ENCODE measurements around the gene PEPD.

Gene PEPD

DNA sequence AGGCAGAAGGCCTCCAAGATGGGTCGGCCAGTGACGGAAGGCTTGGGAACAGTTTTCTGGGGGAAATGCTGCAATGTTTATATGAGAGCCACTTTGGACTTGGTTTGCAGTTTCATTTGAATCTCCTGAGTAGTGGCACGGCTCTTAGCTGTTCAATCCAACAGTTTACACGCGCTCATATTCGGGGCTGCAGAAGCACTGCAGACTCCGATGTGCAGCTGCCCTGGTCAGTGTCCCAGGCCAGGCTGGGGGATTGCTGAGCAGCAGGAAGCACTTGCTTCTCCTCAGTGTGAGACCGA is 116.4 kb downstream of the PEPD start:
- DNase-seq = no peak

DNA sequence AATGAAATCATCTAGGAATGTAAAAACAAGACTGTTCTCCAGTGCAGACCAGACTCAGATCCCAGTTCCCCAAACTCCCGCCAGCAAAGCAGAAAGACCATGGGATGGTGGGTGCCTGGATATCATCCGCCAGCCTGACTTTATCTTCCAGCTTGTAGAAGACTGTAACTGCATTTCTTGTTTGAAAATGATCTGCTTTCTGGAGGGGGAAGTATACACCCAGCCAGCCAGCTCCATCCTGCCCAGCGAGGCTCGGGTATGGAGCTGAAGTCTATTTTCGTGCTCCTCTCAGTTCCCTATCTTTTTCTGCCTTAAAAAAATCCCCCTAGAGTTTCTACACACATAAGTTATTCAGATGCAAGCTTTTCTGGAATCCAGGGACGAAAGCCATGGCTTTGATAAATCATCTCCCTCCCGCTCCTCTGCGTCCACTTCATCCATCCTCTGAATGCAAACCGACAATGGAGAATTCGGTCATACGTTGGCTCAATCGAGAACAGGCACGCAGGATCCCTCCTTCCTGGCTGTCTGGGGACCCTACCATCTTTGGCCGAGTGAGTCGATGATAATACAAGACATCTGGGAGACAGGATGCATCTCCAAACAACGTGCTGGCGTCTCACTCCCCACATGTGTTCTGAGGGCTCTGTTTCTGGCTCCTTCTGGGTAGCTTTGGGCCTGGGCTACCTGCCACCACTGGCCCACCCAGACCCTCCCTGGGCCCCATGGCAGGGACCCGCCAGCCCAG is 116.9 kb downstream of the PEPD start:
- DNase-seq = no peak

DNA sequence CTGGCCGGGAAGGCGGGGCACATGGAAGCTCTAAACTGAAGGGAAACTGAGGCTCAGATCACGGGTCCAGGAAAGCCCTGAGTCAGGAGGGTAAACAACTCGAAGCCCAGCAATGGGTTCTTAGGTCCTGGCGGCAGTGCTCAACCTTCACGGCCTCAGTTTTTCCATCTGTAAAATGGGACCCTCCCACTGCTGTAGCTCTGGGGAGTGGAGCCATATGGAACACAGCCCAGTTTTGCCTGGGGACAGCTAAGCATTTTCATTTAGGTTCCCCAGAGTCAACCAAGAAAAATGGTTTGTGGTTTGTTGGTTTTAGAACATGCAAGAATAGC is 117.7 kb downstream of the PEPD start:
- no peak for DNase-seq

DNA sequence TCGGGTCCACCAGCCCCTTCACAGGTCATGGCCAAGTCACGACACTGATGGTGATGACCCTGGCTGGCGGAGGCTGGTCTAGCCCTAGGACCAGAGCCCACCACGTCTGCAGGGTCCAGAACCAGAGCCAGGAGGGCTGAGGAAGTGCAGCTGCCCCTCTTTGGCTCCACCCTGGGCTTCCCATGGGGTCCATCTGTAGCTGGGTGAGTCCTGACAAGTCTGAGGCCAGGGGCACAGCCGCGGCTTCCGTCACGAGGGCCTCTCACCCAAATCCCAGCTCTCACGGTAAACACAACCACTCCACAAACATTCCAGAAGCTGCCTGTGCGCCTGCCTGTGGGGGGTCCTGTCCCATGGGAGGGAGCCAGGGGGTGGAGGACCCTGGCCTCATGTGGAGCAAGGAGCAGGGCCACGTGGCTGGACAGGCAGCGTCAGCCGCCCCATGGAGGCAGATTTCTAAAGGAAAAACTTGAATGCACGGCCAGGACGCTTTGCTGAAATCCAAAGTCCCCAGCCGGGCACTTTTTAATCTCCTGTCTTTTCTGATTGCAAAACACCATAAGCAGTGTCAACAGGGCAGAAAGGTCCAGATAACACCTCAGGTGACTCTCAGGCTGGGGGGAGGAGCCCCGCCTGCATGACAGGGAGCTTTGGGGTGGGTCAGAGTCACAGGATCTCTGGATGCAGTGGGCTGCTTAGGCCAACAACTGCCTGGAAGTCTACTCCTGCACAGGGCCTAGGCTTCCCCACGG is 118.2 kb downstream of the PEPD start:
- DNase-seq = no peak

DNA sequence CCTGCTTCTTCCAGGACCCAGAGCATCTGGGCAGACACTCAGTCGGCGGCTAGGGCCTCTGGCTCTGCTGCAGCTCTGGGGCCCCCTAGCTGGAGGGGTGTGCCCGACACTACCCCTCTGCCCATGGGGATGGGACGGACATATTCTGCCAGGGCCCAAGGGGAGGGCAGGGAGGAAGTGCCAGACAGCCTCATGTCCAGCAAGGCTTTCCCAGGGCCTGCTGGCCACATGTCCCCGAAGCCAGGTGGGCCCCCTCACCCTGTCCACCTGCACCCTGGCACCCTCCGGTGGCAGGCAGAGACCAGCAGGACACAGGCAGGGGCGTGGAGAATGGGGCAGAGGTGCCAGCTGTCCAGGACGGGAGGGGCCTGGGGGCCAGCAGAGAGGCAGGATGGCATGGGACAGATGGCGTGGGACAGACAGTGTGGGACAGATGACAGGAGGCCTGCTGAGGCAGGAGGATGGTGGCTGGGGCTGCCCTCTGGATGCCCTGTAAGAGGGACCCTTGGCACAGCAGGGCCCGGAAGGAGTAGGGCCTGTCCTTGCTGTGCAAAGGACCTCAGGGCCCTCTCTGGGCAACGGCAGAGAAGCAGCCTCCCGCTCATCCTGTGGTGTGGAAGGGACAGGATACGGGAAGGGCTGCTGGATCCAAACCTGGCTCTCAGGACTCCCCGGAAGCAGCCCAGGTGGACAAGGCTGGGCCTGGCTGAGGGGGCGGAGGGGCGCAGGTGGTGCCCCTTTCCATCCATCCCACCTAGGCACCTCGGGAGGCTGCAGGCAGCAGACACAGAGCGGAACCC is 119.0 kb downstream of the PEPD start:
- DNase-seq = no peak

DNA sequence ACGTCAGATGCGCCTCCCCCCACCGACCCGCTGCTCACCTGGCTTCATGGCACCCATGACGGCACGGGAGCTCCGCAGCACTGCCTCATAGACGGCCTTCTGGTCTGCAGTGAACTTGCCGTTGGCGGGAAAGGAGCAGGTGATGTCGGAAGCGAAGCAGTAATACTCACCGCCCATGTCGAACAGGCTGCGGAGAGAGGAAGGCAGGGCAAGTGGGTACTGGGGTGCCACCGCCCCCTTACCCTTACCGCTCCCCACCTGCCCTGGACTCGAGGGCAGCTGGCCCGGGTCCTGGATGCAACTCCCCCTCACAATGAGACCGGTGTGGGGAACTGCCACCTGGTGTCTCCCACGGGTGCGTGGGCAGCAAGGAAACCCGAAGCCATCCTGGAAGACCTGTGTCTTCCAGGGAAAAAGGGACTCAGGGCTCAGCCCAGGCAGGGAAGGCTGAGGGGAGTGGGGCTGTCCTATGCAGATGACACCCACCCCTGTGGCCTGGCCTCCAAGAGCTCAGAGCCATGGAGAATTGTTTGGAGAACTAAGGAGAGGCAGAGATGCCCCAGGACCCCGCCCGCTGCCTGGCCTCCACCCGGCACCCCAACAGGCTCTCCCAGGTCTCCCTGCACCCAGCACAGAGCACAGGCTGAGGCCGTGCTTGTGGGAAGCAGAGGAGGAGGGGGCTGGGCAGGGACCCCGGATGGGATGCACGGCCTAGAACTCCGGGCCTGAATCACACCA is 119.7 kb downstream of the PEPD start:
- DNase-seq = no peak

DNA sequence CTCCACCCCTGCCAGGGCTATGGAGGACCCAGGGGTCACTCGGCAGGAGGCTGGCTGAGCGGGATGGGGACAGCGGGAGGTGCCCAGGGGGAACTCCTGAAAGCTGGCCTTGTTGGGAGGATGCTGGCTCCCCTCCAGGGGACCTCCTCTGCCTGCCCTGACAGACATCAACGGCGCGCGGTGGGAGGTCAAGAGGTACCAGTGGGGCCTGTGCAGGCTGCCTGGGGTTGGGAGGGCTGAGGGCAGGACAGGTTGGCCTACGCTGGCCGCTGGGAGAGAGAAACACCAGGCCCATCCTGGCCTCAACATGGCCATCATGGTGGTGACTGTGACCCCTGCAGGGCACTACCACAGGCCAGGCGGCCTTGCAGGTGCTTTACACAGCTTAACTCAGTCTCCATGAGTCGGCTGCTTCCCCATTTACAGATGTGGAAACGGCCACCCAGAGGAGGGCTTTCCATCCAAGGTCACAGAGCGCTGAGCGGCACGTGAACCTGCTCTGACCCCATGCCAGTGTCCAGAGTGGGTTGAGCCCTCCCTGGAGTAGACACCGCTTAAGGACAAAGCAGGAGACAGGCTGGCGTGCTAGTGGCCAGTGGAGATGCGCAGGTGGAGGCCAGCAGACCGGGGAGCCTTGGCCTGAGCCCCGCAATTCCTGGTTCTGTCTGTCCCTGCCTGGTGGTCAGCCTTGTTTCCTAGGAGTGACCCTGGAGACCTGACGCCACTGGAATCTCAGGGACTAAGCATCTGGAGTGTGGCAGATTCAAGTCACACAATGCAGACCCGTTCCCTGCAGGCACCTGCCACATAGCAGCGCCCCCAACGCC is 120.5 kb downstream of the PEPD start:
- no peak for DNase-seq

DNA sequence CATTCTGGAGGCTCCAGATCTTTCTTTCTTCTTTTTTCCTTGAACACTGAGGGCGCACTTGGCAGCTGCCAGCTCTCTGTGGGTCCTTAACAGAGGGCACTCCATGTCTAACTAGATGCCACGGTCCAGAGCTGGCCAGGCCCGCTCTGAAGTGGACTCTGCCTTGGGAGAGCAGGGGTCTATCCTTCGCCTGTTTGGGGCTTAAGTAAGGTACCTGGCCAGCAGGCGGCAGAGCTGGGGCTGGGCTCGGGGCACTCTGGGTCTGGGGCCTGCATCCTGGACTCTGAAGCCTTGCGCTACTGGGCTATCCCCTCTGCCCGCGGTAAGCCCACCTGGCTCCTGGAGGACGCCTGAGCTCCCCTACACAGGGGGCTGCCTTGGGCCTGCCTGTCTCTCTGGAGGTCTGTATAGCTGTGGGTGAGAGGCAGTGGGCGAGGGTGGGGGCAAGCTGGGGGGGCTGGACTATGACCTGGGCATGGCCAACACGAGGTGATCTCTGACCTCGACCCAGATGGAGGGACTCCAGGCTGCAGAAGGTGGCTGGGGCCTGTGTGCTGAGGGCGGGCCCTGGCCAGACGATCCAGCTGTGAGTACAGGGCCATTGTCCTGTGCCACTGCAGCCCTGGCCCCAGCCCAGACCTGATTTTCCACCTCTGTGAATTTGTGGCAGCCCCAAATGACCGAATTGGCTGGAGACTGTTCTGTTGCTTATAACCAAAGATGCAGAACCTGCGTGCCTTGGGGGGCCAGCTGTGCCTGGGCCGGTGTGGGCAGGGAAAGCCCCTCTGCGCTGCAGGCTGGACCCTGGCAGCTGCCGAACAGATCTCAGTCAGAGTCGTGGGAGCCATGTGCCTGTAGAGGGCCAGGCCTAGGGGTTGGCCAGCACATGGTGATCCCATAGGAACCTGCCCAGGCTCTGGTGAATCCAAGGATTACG is 121.6 kb downstream of the PEPD start:
- no peak for DNase-seq

DNA sequence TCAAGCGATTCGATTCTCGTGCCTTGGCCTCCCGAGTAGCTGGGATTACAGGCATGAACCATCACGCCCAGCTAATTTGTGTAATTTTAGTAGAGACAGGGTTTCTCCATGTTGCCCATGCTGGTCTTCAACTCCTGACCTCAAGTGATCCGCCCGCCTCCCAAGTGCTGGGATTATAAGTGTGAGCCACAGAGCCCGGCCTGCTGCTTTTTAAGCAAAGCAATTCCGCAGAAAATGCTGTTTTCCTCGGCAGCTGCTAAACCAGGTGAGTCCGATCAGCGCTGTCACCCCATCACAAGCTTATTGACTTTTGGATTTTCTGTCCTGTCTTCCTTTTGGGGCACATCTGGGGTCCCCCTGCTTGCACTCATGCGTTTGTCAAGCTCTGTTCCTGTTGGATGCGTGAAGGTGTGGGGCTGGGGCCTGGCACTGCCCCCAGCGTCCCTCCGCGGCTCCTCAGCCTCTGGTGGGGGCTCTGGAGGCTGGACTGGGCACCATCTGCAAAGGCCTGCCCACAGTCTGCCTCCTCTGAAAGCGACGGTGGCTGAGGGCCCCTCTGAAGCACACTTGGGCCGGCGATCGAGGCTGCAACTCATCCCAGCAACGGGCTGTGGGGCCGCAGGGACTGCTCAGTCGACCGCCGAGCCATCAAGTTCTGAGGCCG is 122.4 kb downstream of the PEPD start:
- no peak for DNase-seq

DNA sequence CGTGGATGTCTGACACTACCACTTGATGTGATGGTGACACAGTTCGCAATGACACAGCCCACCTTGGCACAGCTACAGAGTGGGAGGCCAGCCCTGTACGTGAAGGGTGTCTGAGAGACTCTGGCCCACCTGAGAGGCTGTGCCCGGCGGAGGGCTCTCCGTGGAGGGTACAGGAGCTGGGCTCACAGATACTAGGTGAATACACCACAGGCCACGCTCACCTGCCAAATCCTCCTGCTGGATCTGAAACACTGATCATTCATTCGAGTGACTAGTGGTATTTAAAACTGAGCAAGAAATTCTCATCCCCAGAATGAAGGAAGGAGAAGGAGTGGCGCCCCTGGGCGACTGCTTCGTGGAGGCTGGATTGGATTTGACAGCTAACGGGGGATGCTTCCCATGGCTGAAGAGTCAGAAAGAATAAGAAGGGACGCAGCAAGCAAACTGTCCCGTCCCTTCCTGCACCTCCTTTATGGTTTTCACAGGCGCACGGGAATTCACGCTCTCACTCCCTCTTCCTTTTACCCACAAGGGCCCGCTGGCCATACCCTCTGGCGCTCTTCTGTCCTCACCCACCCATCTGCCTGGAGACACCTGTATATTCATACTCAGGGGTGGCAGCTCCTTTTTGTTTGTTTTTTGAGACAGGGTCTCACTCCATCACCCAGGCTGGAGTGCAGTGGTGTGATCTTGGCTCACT is 123.1 kb downstream of the PEPD start:
- DNase-seq = no peak

DNA sequence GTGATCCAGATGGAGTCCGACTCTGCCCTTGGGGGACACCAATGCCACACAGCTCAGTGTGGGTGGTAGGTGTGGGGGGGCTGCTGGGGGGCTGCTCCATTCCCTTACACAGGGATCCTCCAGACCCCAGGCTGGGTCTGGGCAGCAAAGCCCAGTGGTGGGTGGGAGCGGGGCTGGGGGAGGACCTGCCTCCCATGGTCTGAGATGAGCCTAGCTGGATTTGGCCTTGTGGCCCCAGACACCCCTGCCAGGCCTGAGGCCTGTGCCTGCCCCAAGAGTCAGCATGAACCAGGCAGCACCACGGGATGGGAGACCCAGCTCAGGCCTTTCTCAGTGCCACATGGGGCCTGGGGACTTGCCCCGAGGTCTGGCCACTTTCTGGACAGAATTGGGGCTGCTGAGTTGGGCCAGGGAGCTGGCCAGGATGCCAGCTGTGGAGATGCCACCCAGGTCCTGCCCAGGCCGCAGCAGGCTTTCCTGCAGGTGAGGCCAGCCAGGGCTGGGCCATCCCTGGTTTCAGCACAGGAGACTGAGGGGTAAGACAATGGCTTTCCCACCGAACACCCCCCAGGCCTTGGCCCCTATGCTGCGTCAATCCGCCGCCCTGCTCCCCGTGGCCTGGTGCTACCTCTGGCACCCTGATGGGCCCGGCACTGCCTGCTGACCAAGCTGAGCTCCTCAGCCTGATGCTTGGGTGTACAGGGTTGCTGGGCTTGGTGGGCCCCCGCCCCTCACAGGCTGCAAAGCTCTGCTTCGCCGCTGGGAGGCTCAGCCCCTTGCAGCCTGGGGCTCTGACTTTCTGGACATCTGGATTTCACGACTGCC is 123.8 kb downstream of the PEPD start:
- no peak for DNase-seq

DNA sequence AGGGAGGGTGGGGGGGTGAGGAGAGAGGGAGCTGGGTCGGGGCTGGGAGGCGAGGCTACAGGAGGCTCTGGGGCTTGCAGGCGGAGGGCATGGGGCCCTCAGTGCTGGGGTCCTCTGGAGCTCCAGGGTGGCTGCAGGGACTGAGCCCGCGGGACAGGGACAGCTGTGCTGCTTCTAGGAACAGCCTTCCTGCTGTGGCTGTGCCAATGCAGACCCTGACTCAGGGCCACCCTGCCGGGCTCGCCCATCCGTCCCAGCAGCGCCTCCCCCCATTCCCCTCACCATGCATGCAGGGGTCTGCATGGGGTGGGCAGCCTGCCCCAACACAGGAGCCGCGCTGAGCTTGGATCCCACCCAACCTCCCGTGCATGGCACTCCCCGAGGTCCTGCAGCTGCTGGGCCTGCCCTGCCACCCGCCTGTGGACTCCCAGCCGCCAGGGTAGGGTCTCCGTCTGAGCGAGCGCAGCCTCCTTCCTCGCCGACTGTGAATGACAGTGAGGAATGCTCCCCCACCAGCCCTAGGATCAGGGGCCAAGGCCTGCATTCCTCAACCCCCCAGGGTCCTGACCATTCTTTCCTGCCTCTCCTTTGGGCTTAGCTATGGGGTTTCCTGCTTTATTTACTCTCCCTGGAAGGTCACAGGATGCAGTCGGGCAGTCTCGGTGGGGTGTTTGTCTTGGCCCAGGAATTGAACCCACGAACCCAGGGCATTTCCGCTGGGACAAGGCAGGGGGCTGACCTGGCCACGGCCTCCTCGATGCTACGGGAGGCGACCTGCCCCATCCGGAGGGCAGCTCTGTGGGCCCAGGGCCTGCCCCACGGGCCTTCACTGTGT is 124.7 kb downstream of the PEPD start:
- no peak for DNase-seq

DNA sequence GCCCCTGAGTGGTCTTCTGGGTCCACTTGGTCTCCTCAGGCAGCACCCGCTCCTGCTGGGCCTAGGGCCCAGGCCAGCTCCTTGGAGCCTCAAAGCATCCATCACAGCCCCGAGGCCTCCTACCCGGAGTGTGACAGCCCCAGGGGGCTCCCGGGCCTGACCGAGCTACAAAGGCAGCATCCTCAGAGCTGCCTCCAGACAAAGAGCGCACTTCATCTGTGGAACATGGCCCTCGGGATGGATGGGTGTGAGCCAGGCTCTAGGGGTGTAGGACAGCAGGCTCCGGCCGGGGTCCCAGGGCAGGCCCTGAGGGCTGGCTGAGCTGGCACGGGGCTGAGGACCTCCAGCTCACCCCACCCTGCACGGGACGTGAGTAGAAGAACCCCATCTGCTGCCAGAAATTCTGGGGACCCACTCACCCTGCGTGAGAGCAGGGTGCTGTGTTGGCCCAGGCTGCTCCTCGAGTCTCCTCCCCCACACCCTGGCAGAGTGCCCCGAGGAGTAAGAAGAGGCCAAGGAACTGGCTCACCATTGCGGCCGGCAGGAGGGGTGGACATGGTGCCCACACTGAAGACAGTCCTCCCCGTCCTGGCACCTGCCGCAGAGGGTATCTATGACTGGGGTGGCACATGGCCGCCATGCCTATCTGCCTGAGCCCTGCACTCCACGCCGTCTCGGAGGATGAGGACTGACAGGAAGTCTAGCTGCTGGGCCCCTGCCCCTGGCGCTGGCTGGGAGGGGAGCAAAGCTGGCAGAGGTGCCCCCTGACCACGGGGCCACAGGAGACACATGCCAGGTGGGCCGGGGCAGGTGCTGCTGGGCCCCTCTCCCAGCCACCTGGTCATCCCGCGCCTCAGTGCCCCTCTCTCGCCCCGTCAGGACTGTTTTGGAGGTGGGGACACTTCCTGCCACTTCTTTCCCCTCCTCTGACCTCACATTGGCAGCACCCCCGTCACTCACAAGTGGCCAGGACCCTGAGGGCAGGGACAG is 125.7 kb downstream of the PEPD start:
- no peak for DNase-seq

DNA sequence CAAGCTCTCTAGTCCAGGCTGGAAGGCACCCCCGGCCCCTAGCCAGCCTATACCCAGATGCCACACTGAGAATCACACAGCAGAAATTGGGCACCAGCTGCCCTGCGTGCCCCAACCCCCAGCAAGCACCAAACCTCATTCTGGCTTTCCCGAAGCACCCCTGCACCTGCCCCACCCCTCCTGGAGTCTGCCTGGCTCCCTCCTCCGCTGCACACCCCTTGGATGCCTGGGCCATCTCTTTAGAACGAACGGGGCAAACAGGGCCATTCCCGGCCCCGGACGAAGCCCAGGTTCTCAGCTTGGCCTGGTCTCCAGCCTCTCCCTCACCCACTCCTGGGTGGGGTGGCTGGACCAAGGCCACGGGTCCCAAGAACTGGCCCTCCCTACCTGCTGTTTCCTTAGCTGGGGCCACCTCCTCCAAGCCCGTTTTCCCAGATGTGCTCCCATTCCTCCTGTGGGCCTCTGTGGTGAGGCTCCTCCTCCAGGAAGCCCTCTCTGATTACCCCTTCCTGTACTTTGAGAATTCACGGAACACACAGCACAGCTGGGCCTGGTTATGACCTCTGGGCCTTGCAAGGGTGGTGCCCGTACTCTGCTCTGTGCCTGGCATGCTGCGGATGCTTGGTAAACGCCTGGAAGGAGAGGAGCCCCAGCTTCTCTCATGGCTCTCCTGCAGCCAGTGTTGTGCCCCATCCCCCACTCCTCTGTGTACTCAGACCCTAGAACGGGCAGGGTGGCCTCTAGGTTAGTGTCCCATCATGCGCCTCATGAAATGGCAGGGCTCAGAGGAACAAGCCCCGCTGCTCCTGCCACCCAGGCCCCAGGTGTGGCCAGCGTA is 126.6 kb downstream of the PEPD start:
- no peak for DNase-seq

DNA sequence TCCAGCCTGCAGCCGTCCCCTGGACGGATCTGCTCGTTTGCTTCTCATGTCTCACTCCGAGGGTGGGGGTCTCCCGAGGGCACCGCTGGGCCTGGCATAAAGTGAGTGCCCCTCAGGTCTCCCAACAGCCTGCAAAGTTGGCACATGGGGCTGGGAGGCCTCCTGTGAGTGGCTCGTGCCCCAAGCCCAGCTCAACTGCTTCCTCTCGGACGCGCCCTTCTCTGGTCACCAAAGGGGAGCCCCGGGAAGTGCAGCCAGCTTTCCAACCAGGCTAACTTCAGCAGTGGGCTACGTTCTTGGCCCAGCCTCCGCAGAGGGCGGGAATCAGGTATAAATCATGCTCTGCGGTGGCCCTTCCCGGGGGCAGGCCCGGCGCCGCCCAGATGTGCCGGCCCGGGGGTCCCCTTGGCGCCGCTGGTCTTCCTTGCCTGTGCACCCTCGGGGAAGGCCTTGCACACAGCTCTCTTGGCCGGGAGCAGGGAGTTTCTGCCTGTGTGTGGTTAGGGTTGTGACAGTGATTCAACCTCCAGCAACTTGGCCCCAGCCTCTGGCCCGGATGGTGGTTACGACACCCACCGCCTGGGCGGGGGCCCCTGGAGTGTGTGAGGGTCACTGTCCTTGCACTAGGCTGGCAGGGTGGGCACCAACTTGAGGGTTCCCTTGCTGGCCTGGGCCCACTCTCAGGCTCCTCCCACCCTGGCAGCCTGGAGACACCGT is 127.4 kb downstream of the PEPD start:
- DNase-seq = no peak
